Fibroblast of lung (primary cell): ENCODE results near the gene PSMA5. TPM values are rescaled to one million over a fixed set of nuclear protein-coding genes. Genes with fewer than 3 reads are reported as not detected.
"Not testable (repeated sequence)": the region's sequence is repeated elsewhere in the genome, so short reads cannot be mapped to it uniquely, and the experiment has no call there.

Experiments used
- DNase-seq, 2 donors: peaks; one replicate each; pipeline versions ENCODE4 v3.0.0 to v3.0.0-alpha.2; 2010; ENCODE audit warnings: low read depth in 2 of 2
- H2AFZ ChIP-seq: 2 replicates; pipeline ENCODE4 v1.5.1; 2012; ENCODE audit warnings: low read length, control low read depth, inconsistent platforms
- H3K27ac ChIP-seq: 2 replicates; pipeline ENCODE4 v1.5.1; 2011; ENCODE audit warnings: low read length, control low read depth; ENCODE audit not compliant: insufficient read depth
- H3K27me3 ChIP-seq: 2 replicates; pipeline ENCODE4 v1.5.1; 2011; ENCODE audit warnings: mild to moderate bottlenecking, low read length; ENCODE audit not compliant: control insufficient read depth, insufficient read depth
- H3K36me3 ChIP-seq: 2 replicates; pipeline ENCODE4 v1.5.1; 2011; ENCODE audit warnings: low read length; ENCODE audit not compliant: control insufficient read depth, insufficient read depth
- H3K4me1 ChIP-seq: 2 replicates; pipeline ENCODE4 v1.5.1; 2011; ENCODE audit warnings: low read length; ENCODE audit not compliant: control insufficient read depth, insufficient read depth; ENCODE audit errors: extremely low read depth
- H3K4me2 ChIP-seq: 2 replicates; pipeline ENCODE4 v1.5.1; 2011; ENCODE audit warnings: low read length, control low read depth; ENCODE audit not compliant: insufficient read depth; ENCODE audit errors: extremely low read depth
- H3K4me3 ChIP-seq, 4 experiments: fragments of 200-600 bp in 1 of 4; sonication (generic) in 1 of 4; replicated peaks in 1 of 4; 2 replicates each; pipeline ENCODE4 v1.5.1; 2011 to 2016; ENCODE audit warnings: low read length in 4 of 4, low read depth in 3 of 4, mild to moderate bottlenecking in 3 of 4, control low read depth in 2 of 4, inconsistent platforms in 1 of 4, mixed read lengths in 1 of 4; ENCODE audit not compliant: insufficient read depth in 1 of 4; ENCODE audit errors: control extremely low read depth in 1 of 4
- H3K79me2 ChIP-seq: 2 replicates; pipeline ENCODE4 v1.5.1; 2012; ENCODE audit warnings: mild to moderate bottlenecking, low read length, inconsistent platforms; ENCODE audit not compliant: control insufficient read depth, insufficient read depth
- H3K9ac ChIP-seq: 2 replicates; pipeline ENCODE4 v1.5.1; 2011; ENCODE audit warnings: mild to moderate bottlenecking, low read length, control low read depth; ENCODE audit not compliant: insufficient read depth
- H3K9me3 ChIP-seq: 2 replicates; pipeline ENCODE4 v1.5.1; 2012; ENCODE audit warnings: low read depth, low read length; ENCODE audit not compliant: control insufficient read depth, insufficient read depth
- H4K20me1 ChIP-seq: 2 replicates; pipeline ENCODE4 v1.5.1; 2011; ENCODE audit warnings: low read length; ENCODE audit not compliant: control insufficient read depth, insufficient read depth; ENCODE audit errors: extremely low read depth
- CTCF ChIP-seq, 2 donors: IDR thresholded peaks in 1 of 2; conservative IDR thresholded peaks in 1 of 2; 1 replicate in 1 of 2; 2 replicates in 1 of 2; pipeline ENCODE4 v1.5.1; 2011 to 2012; ENCODE audit warnings: low read length in 2 of 2, control low read depth in 1 of 2, inconsistent platforms in 1 of 2, low read depth in 1 of 2, mild to moderate bottlenecking in 1 of 2
- EZH2 ChIP-seq: IDR thresholded peaks from 2 replicates; pipeline ENCODE4 v1.5.1; 2012; ENCODE audit warnings: low read length, control low read depth, mild to moderate bottlenecking; ENCODE audit errors: missing control alignments
- polyA plus RNA-seq, 2 donors: library from polyadenylated mRNA; depleted of rRNA in 1 of 2; stranded (reverse) in 1 of 2; unstranded in 1 of 2; fragments of >200 nt; gene quantifications; 2 replicates each; pipeline ENCODE4 v1.2.1, GENCODE V29; 2011 to 2012; ENCODE audit warnings: missing spikeins in 1 of 2
- total RNA-seq: library from RNA; depleted of rRNA; stranded (reverse); fragments of >200 nt; gene quantifications from 2 replicates; pipeline ENCODE4 v1.2.1, GENCODE V29; 2014

The PSMA5 gene
- total and polyA plus RNA-seq, 2 donors (not counting 1 experiment from before 2014, with no cell fraction given): 41.0 to 145 TPM

DNA sequence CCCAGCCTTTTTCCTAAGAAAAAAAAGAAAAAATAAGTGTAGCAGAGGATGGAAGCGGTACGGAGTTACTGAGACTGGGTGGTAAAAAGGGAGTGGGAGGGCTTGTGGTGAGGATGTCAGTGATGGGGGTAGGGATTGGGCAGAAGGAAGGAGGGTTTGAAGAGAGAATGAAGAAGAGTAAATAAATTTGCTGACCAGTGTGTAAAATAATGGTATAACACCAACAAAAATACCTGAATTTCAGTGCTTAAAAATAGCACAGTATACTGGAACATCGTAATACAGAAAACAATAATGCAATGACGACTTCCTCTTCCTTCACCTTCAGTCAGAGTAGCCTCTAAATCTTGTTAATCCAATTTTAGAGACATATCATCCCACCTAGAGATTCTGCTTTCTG lies 21.3 kb upstream of the PSMA5 start:
- Histone ChIP-seq H3K27ac (no peak overlapping the region), H4K20me1 (no peaks in the 10 kb centered on the region), H3K4me3 (no peak overlapping the region), H3K9ac (no peak overlapping the region), H3K4me2 (no peak overlapping the region), H2AFZ (no peak overlapping the region), H3K4me1 (no peaks in the 10 kb centered on the region), H3K9me3 (no peaks in the 10 kb centered on the region), H3K27me3 (peaks cover 7% of the 10 kb centered on the region), H3K36me3 (no peaks in the 10 kb centered on the region), H3K79me2 (no peaks in the 10 kb centered on the region)
- TF ChIP-seq EZH2 (no peak), CTCF (conservative IDR thresholded peaks at IDR 0.05 in 1 of 2, IDR thresholded peaks at IDR 0.05 in 1 of 2; ENCODE audit: low read depth in 1 of 2, low read length in 2 of 2) (no peak)
- DNase-seq: no peak

- not testable (repeated sequence) for H3K4me3 ChIP-seq, H3K79me2 ChIP-seq, DNase-seq, H4K20me1 ChIP-seq, H3K4me1 ChIP-seq, H2AFZ ChIP-seq, H3K36me3 ChIP-seq, H3K9ac ChIP-seq, H3K27me3 ChIP-seq, H3K9me3 ChIP-seq, H3K4me2 ChIP-seq, H3K27ac ChIP-seq
These were observed 19.9 kb upstream of the PSMA5 start for GRCh38 chr1:109445949-109446695.

GRCh38 chr1:109444346-109444745 lies 18.1 kb upstream of the PSMA5 start:
- no peaks in the 10 kb centered on the region for H3K36me3 ChIP-seq
- H2AFZ ChIP-seq: no peak overlapping the region
- no peaks in the 10 kb centered on the region for H3K9me3 ChIP-seq
- H3K4me3 ChIP-seq: no peak overlapping the region
- TF ChIP-seq EZH2: no peak
- TF ChIP-seq CTCF (conservative IDR thresholded peaks at IDR 0.05 in 1 of 2, IDR thresholded peaks at IDR 0.05 in 1 of 2; ENCODE audit: low read depth in 1 of 2, low read length in 2 of 2): no peak
- H3K9ac ChIP-seq: no peak overlapping the region
- H3K27ac ChIP-seq: no peak overlapping the region
- no peaks in the 10 kb centered on the region for H4K20me1 ChIP-seq
- DNase-seq: peak in 1 of 2 donors; percentile 8
- H3K4me1 ChIP-seq: peaks cover 6% of the 10 kb centered on the region
- peaks cover 7% of the 10 kb centered on the region for H3K27me3 ChIP-seq
- no peak overlapping the region for H3K4me2 ChIP-seq
- H3K79me2 ChIP-seq: no peaks in the 10 kb centered on the region
